DND-41 (cell line): ENCODE results near the gene IGSF10.

Experiments used
- ATAC-seq: fragments of 200-7000 bp; cut with Tn5 transposase; 3 replicates; pipeline ENCODE4 v1.9.1; 2021; ENCODE audit warnings: low read depth; ENCODE audit not compliant: insufficient read depth
- DNase-seq: peaks from one replicate; pipeline ENCODE4 v3.0.0-alpha.2; 2020
- H2AFZ ChIP-seq: 2 replicates; pipeline ENCODE4 v1.6.0; 2012; ENCODE audit warnings: low read depth, low read length
- H3K27ac ChIP-seq: 2 replicates; pipeline ENCODE4 v1.5.1; 2012; ENCODE audit warnings: low read length, inconsistent platforms
- H3K27me3 ChIP-seq: fragments of 200-600 bp; sonication (generic); 2 replicates; pipeline ENCODE4 v1.6.0; 2012; ENCODE audit warnings: low read length, mild to moderate bottlenecking, inconsistent platforms; ENCODE audit not compliant: insufficient read depth, poor library complexity
- H3K36me3 ChIP-seq: 2 replicates; pipeline ENCODE4 v1.5.1; 2012; ENCODE audit warnings: low read length, inconsistent platforms; ENCODE audit not compliant: insufficient read depth
- H3K4me1 ChIP-seq: 2 replicates; pipeline ENCODE4 v1.5.1; 2012; ENCODE audit warnings: mild to moderate bottlenecking, low read length; ENCODE audit not compliant: insufficient read depth
- H3K4me2 ChIP-seq: 2 replicates; pipeline ENCODE4 v1.6.0; 2012; ENCODE audit warnings: mild to moderate bottlenecking, moderate library complexity, low read length, inconsistent platforms; ENCODE audit not compliant: insufficient read depth
- H3K4me3 ChIP-seq, 2 experiments: fragments of 200-600 bp in 1 of 2; shearing (Covaris generic) in 1 of 2; 2 replicates each; pipeline ENCODE4 v1.5.1; 2012 to 2016; ENCODE audit warnings: inconsistent platforms in 2 of 2, low read length in 2 of 2, mild to moderate bottlenecking in 2 of 2, low read depth in 1 of 2, moderate library complexity in 1 of 2
- H3K79me2 ChIP-seq: 2 replicates; pipeline ENCODE4 v1.6.0; 2012; ENCODE audit warnings: low read length, inconsistent platforms; ENCODE audit not compliant: insufficient read depth
- H3K9ac ChIP-seq: 2 replicates; pipeline ENCODE4 v1.6.0; 2012; ENCODE audit warnings: low read depth, mild to moderate bottlenecking, inconsistent platforms, low read length, moderate library complexity
- H3K9me3 ChIP-seq: 2 replicates; pipeline ENCODE4 v1.5.1; 2012; ENCODE audit warnings: low read length, moderate library complexity, mild to moderate bottlenecking, inconsistent platforms; ENCODE audit not compliant: insufficient read depth, severe bottlenecking
- H4K20me1 ChIP-seq: 2 replicates; pipeline ENCODE4 v1.6.0; 2012; ENCODE audit warnings: low read length; ENCODE audit not compliant: insufficient read depth
- EZH2 ChIP-seq: IDR thresholded peaks from 3 replicates; pipeline ENCODE4 v1.6.1; 2012; ENCODE audit warnings: borderline replicate concordance, low read depth, mild to moderate bottlenecking, moderate library complexity, low read length, inconsistent platforms; ENCODE audit not compliant: severe bottlenecking
- TF ChIP-seq, protein P1 (sequence below): IDR thresholded peaks from 2 replicates; pipeline ENCODE4 v1.5.1; 2012; ENCODE audit warnings: borderline replicate concordance, low read length, moderate library complexity, mild to moderate bottlenecking; ENCODE audit not compliant: poor library complexity, severe bottlenecking; ENCODE audit errors: extremely low read depth

IGSF10 gene

DNA sequence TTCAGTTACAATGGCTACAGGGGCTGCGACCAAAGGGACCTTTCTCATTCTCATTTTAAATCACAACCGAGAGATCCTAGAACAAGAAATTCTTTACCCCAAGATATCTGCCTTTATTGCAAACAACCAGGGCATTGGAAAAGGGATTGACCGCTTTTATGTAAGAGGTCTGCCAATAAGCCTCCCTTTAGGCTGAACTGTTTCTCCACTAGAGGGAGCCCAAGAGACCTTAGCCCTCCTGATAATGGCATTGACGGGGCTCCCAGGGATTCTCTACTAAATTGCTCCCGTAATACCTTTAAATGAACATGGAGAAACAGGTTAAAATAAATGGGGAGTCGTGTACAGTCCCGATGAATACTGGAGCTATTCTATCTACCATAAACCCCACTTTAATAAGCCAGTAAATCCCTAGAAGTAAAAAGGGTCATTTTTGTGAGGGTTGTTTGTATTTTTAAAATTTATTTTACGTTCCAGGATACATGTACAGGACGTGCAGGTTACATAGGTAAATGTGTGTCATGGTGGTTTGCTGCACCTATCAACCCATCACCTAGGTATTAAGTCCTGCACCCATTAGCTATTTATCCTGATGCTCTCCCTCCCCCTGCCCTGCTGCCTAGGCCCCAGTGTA lies 7.5 kb upstream of the IGSF10 start:
- no peak overlapping the region for H3K27ac ChIP-seq
- ATAC-seq (peak; percentile 96), DNase-seq (peak; percentile 56)
- no peak overlapping the region for H3K4me3 ChIP-seq
- TF ChIP-seq, protein P1, sequence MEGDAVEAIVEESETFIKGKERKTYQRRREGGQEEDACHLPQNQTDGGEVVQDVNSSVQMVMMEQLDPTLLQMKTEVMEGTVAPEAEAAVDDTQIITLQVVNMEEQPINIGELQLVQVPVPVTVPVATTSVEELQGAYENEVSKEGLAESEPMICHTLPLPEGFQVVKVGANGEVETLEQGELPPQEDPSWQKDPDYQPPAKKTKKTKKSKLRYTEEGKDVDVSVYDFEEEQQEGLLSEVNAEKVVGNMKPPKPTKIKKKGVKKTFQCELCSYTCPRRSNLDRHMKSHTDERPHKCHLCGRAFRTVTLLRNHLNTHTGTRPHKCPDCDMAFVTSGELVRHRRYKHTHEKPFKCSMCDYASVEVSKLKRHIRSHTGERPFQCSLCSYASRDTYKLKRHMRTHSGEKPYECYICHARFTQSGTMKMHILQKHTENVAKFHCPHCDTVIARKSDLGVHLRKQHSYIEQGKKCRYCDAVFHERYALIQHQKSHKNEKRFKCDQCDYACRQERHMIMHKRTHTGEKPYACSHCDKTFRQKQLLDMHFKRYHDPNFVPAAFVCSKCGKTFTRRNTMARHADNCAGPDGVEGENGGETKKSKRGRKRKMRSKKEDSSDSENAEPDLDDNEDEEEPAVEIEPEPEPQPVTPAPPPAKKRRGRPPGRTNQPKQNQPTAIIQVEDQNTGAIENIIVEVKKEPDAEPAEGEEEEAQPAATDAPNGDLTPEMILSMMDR, result peak; percentile 85
- TF ChIP-seq EZH2, result no peak
- no peaks in the 10 kb centered on the region for H3K4me1 ChIP-seq
- H3K79me2 ChIP-seq, result no peaks in the 10 kb centered on the region
- no peaks in the 10 kb centered on the region for H3K9me3 ChIP-seq
- H3K27me3 ChIP-seq, result no peaks in the 10 kb centered on the region
- no peak overlapping the region for H3K9ac ChIP-seq
- H3K36me3 ChIP-seq, result no peaks in the 10 kb centered on the region
- no peaks in the 10 kb centered on the region for H4K20me1 ChIP-seq
- no peak overlapping the region for H3K4me2 ChIP-seq
- no peak overlapping the region for H2AFZ ChIP-seq

DNA sequence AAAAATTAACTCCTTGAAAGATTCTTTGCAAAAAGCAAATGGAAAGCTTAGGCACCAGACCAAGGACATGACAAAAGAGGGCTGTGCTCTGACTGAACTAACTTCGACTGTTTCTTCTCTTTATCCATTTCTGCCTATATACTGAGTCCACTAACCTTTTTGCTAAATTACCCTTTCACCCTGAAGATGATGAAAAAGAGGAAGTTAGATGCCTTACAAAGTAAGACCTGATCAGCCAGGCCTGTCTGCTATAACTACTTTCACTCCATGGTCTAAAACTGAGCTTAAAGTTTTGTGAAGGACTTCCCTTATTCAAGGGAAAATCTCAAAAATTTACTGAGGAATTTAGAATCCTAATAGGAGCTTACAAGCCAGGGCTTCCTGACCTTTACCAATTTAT lies 6.2 kb upstream of the IGSF10 start:
- no peak for DNase-seq
- no peak overlapping the region for H3K4me2 ChIP-seq
- no peak overlapping the region for H3K4me3 ChIP-seq
- H3K4me1 ChIP-seq, result no peaks in the 10 kb centered on the region
- TF ChIP-seq, protein P1, result no peak
- TF ChIP-seq EZH2, result no peak
- no peak for ATAC-seq
- H3K9ac ChIP-seq, result no peak overlapping the region
- H3K36me3 ChIP-seq, result no peaks in the 10 kb centered on the region
- no peaks in the 10 kb centered on the region for H3K9me3 ChIP-seq
- H4K20me1 ChIP-seq, result no peaks in the 10 kb centered on the region
- H2AFZ ChIP-seq, result no peak overlapping the region
- no peaks in the 10 kb centered on the region for H3K27me3 ChIP-seq
- H3K27ac ChIP-seq, result no peak overlapping the region
- no peaks in the 10 kb centered on the region for H3K79me2 ChIP-seq

DNA sequence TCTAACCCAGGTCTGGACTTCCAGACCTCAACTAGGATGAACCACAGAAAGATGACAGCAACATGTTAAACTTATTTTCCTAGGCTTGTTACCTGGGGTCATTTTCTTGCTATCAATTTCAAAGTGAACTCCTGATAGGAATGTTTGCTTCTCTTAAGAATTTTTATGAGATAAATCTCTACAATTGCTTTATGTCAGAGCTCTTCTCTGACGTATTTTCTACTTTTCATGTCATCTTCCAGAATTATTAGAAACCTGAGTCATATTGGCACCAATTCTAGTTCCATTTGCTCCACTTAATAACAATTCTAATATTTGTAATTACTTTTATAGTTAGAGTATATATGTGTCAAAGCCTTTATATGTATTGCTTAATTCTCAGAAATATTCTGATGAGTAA lies 2.1 kb upstream of the IGSF10 start:
- Histone ChIP-seq H3K4me3 (no peak overlapping the region), H3K27ac (no peak overlapping the region), H3K4me1 (peaks cover 19% of the 10 kb centered on the region), H3K4me2 (no peak overlapping the region), H4K20me1 (no peaks in the 10 kb centered on the region), H3K79me2 (no peaks in the 10 kb centered on the region), H3K27me3 (no peaks in the 10 kb centered on the region), H3K36me3 (no peaks in the 10 kb centered on the region), H2AFZ (no peak overlapping the region), H3K9me3 (no peaks in the 10 kb centered on the region), H3K9ac (no peak overlapping the region)
- ATAC-seq (no peak), DNase-seq (no peak)
- TF ChIP-seq EZH2, result no peak
- TF ChIP-seq, protein P1, result no peak

DNA sequence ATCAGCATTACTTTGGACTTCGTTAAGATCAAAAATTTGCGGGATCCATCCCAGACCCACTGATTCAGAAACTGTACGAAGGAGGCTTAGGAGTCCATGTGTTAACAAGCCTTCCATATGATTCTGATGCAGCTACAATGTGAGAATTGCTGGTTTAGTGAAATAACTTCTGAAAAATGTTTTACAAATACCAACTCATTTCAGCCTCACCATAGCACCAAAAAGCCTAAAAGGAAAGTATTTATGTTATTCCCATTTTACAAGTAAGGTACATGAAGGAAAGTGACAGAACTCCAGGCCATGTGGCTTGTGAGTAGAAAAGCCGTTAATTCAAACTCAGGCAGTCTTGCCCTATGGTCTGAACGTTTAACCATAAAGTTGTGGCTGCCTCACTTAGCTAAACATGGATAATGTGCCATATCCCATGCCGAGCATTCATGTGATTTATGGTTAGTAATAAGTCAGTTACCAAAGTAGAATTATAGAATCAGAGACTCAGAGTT lies 1.5 kb upstream of the IGSF10 start:
- no peak overlapping the region for H2AFZ ChIP-seq
- no peaks in the 10 kb centered on the region for H4K20me1 ChIP-seq
- H3K4me3 ChIP-seq, result no peak overlapping the region
- ATAC-seq (no peak), DNase-seq (no peak)
- peaks cover 19% of the 10 kb centered on the region for H3K4me1 ChIP-seq
- no peak for TF ChIP-seq EZH2
- TF ChIP-seq, protein P1, result no peak
- no peak overlapping the region for H3K27ac ChIP-seq
- H3K9me3 ChIP-seq, result no peaks in the 10 kb centered on the region
- H3K36me3 ChIP-seq, result no peaks in the 10 kb centered on the region
- H3K79me2 ChIP-seq, result no peaks in the 10 kb centered on the region
- H3K27me3 ChIP-seq, result no peaks in the 10 kb centered on the region
- no peak overlapping the region for H3K4me2 ChIP-seq
- H3K9ac ChIP-seq, result no peak overlapping the region
